ENCODE measurements around the gene PAPOLB. TPM values are rescaled to one million over a fixed set of nuclear protein-coding genes. Genes with fewer than 3 reads are reported as not detected.

Gene PAPOLB
- polyA plus RNA-seq, 2 donors: 0.02 TPM; not detected in 1

GRCh38 chr7:4879396-4880081, 17.7 kb upstream of the PAPOLB start:
- 79 to 80% methylated on average over 27 of the region's 27 CpGs for WGBS, 2 donors
- peaks cover 5 to 13% of the 10 kb centered on the region in 2 donors for H3K4me1 ChIP-seq (ENCODE audit: control insufficient read depth in 2 of 2, insufficient read depth in 2 of 2, low read length in 1 of 2)
- peaks cover 0 to 8% of the 10 kb centered on the region in 2 donors for H3K27me3 ChIP-seq (ENCODE audit: control insufficient read depth in 1 of 2, insufficient read depth in 2 of 2, low read length in 2 of 2)
- no peak overlapping the region for H3K27ac ChIP-seq (ENCODE audit: low read depth in 2 of 2, low read length in 1 of 2)
- peaks cover 0 to 2% of the 10 kb centered on the region in 2 donors for H3K9me3 ChIP-seq (ENCODE audit: control insufficient read depth in 2 of 2, insufficient read depth in 1 of 2, low read depth in 1 of 2, low read length in 1 of 2)
- H3K36me3 ChIP-seq (ENCODE audit: control insufficient read depth in 2 of 2, insufficient read depth in 2 of 2, low read length in 1 of 2): peaks cover 0 to 2% of the 10 kb centered on the region in 2 donors
- no peak overlapping the region for H3K4me3 ChIP-seq (ENCODE audit: low read depth in 1 of 2, low read length in 2 of 2)

- peaks cover 0 to 5% of the 10 kb centered on the region in 2 donors for H3K27me3 ChIP-seq (ENCODE audit: control insufficient read depth in 1 of 2, insufficient read depth in 2 of 2, low read length in 2 of 2)
- H3K36me3 ChIP-seq (ENCODE audit: control insufficient read depth in 2 of 2, insufficient read depth in 2 of 2, low read length in 1 of 2): peaks cover 0 to 2% of the 10 kb centered on the region in 2 donors
- WGBS, 2 donors: 64 to 80% methylated on average over 45 of the region's 45 CpGs
- no peak overlapping the region for H3K4me3 ChIP-seq (ENCODE audit: low read depth in 1 of 2, low read length in 2 of 2)
- no peak overlapping the region for H3K27ac ChIP-seq (ENCODE audit: low read depth in 2 of 2, low read length in 1 of 2)
- H3K4me1 ChIP-seq (ENCODE audit: control insufficient read depth in 2 of 2, insufficient read depth in 2 of 2, low read length in 1 of 2): peaks cover 5 to 13% of the 10 kb centered on the region in 2 donors
- peaks cover 0 to 2% of the 10 kb centered on the region in 2 donors for H3K9me3 ChIP-seq (ENCODE audit: control insufficient read depth in 2 of 2, insufficient read depth in 1 of 2, low read depth in 1 of 2, low read length in 1 of 2)
Measured at GRCh38 chr7:4878336-4879335, 16.8 kb upstream of the PAPOLB start.

- Histone ChIP-seq H3K27ac (ENCODE audit: low read depth in 2 of 2, low read length in 1 of 2) (no peak overlapping the region), H3K4me3 (ENCODE audit: low read depth in 1 of 2, low read length in 2 of 2) (no peak overlapping the region), H3K4me1 (ENCODE audit: control insufficient read depth in 2 of 2, insufficient read depth in 2 of 2, low read length in 1 of 2) (peaks cover 0 to 4% of the 10 kb centered on the region in 2 donors), H3K9me3 (ENCODE audit: control insufficient read depth in 2 of 2, insufficient read depth in 1 of 2, low read depth in 1 of 2, low read length in 1 of 2) (no peaks in the 10 kb centered on the region), H3K27me3 (ENCODE audit: control insufficient read depth in 1 of 2, insufficient read depth in 2 of 2, low read length in 2 of 2) (no peaks in the 10 kb centered on the region), H3K36me3 (ENCODE audit: control insufficient read depth in 2 of 2, insufficient read depth in 2 of 2, low read length in 1 of 2) (peaks cover 0 to 2% of the 10 kb centered on the region in 2 donors)
- WGBS, 2 donors: 96% methylated on average over 18 of the region's 18 CpGs
Measured at GRCh38 chr7:4876586-4876985, 14.8 kb upstream of the PAPOLB start.

- Histone ChIP-seq H3K9me3 (ENCODE audit: control insufficient read depth in 2 of 2, insufficient read depth in 1 of 2, low read depth in 1 of 2, low read length in 1 of 2) (no peaks in the 10 kb centered on the region), H3K27ac (ENCODE audit: low read depth in 2 of 2, low read length in 1 of 2) (no peak overlapping the region), H3K36me3 (ENCODE audit: control insufficient read depth in 2 of 2, insufficient read depth in 2 of 2, low read length in 1 of 2) (peaks cover 0 to 2% of the 10 kb centered on the region in 2 donors), H3K4me3 (ENCODE audit: low read depth in 1 of 2, low read length in 2 of 2) (no peak overlapping the region), H3K27me3 (ENCODE audit: control insufficient read depth in 1 of 2, insufficient read depth in 2 of 2, low read length in 2 of 2) (no peaks in the 10 kb centered on the region), H3K4me1 (ENCODE audit: control insufficient read depth in 2 of 2, insufficient read depth in 2 of 2, low read length in 1 of 2) (peaks cover 0 to 4% of the 10 kb centered on the region in 2 donors)
- WGBS, 2 donors: 93 to 94% methylated on average over 15 of the region's 15 CpGs
Measured at GRCh38 chr7:4875391-4875790, 13.6 kb upstream of the PAPOLB start.

GRCh38 chr7:4873071-4873944, 11.5 kb upstream of the PAPOLB start:
- Histone ChIP-seq H3K4me1 (ENCODE audit: control insufficient read depth in 2 of 2, insufficient read depth in 2 of 2, low read length in 1 of 2) (no peaks in the 10 kb centered on the region), H3K27ac (ENCODE audit: low read depth in 2 of 2, low read length in 1 of 2) (no peak overlapping the region), H3K4me3 (ENCODE audit: low read depth in 1 of 2, low read length in 2 of 2) (no peak overlapping the region), H3K9me3 (ENCODE audit: control insufficient read depth in 2 of 2, insufficient read depth in 1 of 2, low read depth in 1 of 2, low read length in 1 of 2) (peaks cover 0 to 1% of the 10 kb centered on the region in 2 donors), H3K36me3 (ENCODE audit: control insufficient read depth in 2 of 2, insufficient read depth in 2 of 2, low read length in 1 of 2) (peaks cover 0 to 2% of the 10 kb centered on the region in 2 donors), H3K27me3 (ENCODE audit: control insufficient read depth in 1 of 2, insufficient read depth in 2 of 2, low read length in 2 of 2) (no peaks in the 10 kb centered on the region)
- WGBS, 2 donors: 86 to 88% methylated on average over 30 to 31 of the region's 31 CpGs

GRCh38 chr7:4871930-4872675, 10.3 kb upstream of the PAPOLB start:
- Histone ChIP-seq H3K9me3 (ENCODE audit: control insufficient read depth in 2 of 2, insufficient read depth in 1 of 2, low read depth in 1 of 2, low read length in 1 of 2) (peaks cover 0 to 3% of the 10 kb centered on the region in 2 donors), H3K27me3 (ENCODE audit: control insufficient read depth in 1 of 2, insufficient read depth in 2 of 2, low read length in 2 of 2) (no peaks in the 10 kb centered on the region), H3K4me1 (ENCODE audit: control insufficient read depth in 2 of 2, insufficient read depth in 2 of 2, low read length in 1 of 2) (no peaks in the 10 kb centered on the region), H3K4me3 (ENCODE audit: low read depth in 1 of 2, low read length in 2 of 2) (no peak overlapping the region), H3K36me3 (ENCODE audit: control insufficient read depth in 2 of 2, insufficient read depth in 2 of 2, low read length in 1 of 2) (peaks cover 0 to 2% of the 10 kb centered on the region in 2 donors), H3K27ac (ENCODE audit: low read depth in 2 of 2, low read length in 1 of 2) (no peak overlapping the region)
- 74% methylated on average over 18 to 19 of the region's 19 CpGs for WGBS, 2 donors

GRCh38 chr7:4871056-4871680, 9.3 kb upstream of the PAPOLB start:
- Histone ChIP-seq H3K36me3 (ENCODE audit: control insufficient read depth in 2 of 2, insufficient read depth in 2 of 2, low read length in 1 of 2) (peaks cover 0 to 2% of the 10 kb centered on the region in 2 donors), H3K27me3 (ENCODE audit: control insufficient read depth in 1 of 2, insufficient read depth in 2 of 2, low read length in 2 of 2) (no peaks in the 10 kb centered on the region), H3K27ac (ENCODE audit: low read depth in 2 of 2, low read length in 1 of 2) (no peak overlapping the region), H3K4me1 (ENCODE audit: control insufficient read depth in 2 of 2, insufficient read depth in 2 of 2, low read length in 1 of 2) (no peaks in the 10 kb centered on the region), H3K9me3 (ENCODE audit: control insufficient read depth in 2 of 2, insufficient read depth in 1 of 2, low read depth in 1 of 2, low read length in 1 of 2) (peaks cover 0 to 3% of the 10 kb centered on the region in 2 donors), H3K4me3 (ENCODE audit: low read depth in 1 of 2, low read length in 2 of 2) (no peak overlapping the region)
- WGBS, 2 donors: 65 to 72% methylated on average over 23 of the region's 23 CpGs

GRCh38 chr7:4868493-4868892, 6.7 kb upstream of the PAPOLB start:
- WGBS, 2 donors: 89 to 92% methylated on average over 5 of the region's 5 CpGs
- H3K9me3 ChIP-seq (ENCODE audit: control insufficient read depth in 2 of 2, insufficient read depth in 1 of 2, low read depth in 1 of 2, low read length in 1 of 2): peaks cover 0 to 5% of the 10 kb centered on the region in 2 donors

More at GRCh38 chr7:4868493-4868892, 6.7 kb upstream of the PAPOLB start:
- no peak overlapping the region for H3K27ac ChIP-seq (ENCODE audit: low read depth in 2 of 2, low read length in 1 of 2)
- H3K27me3 ChIP-seq (ENCODE audit: control insufficient read depth in 1 of 2, insufficient read depth in 2 of 2, low read length in 2 of 2): no peaks in the 10 kb centered on the region
- H3K4me3 ChIP-seq (ENCODE audit: low read depth in 1 of 2, low read length in 2 of 2): no peak overlapping the region
- no peaks in the 10 kb centered on the region for H3K4me1 ChIP-seq (ENCODE audit: control insufficient read depth in 2 of 2, insufficient read depth in 2 of 2, low read length in 1 of 2)
- no peaks in the 10 kb centered on the region for H3K36me3 ChIP-seq (ENCODE audit: control insufficient read depth in 2 of 2, insufficient read depth in 2 of 2, low read length in 1 of 2)

All from esophagus (tissue), 2 donors.